GM12892 (cell line): Measurements from ENCODE around the gene OR10V1.

Experiments used
- POLR2A ChIP-seq: IDR thresholded peaks from 2 replicates; pipeline ENCODE4 v1.6.1; 2011; ENCODE audit warnings: low read depth, low read length, control low read depth
- POLR2AphosphoS5 ChIP-seq: IDR thresholded peaks from 2 replicates; pipeline ENCODE4 v1.6.1; 2011; ENCODE audit warnings: low read depth, low read length, control low read depth
- TAF1 ChIP-seq: IDR thresholded peaks from 2 replicates; pipeline ENCODE4 v1.6.1; 2011; ENCODE audit warnings: low read depth, mild to moderate bottlenecking, control low read depth, low read length, borderline replicate concordance

GRCh38 chr11:59691156-59691555 is 22.5 kb downstream of the OR10V1 start:
- TF ChIP-seq POLR2A (no peak), POLR2AphosphoS5 (no peak), TAF1 (no peak)
